Measurements from ENCODE around the gene GDF7. TPM values are rescaled to one million over a fixed set of nuclear protein-coding genes. Genes with fewer than 3 reads are reported as not detected.

Gene GDF7
- total RNA-seq, 1 donor from 2014 or later, result 11.6 TPM

DNA sequence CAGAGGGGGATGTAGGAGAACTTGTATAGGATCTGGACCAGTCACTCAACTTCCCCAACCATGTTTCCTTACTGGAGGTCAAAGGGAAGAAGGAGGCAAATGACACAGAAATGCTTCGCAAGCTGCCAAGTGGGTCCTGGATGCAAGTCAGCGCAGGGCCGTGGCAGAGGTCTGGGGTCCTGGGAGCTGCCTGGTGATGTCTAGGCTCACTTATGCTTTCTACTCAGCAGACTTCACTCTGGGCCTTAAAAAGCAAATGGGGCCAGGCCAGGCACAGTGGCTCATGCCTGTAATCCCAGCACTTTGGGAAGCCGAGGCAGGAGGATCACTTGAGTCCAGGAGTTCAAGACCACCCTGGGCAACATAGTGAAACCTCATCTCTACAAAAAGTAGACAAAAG lies 36.0 kb upstream of the GDF7 start:
- DNase-seq (ENCODE audit: low spot score in 2 of 2), result no peak
- no peaks in the 10 kb centered on the region for H3K9me3 ChIP-seq
- peaks cover 14 to 34% of the 10 kb centered on the region in 2 donors for H3K4me1 ChIP-seq
- no peak for TF ChIP-seq CTCF (IDR thresholded peaks at IDR 0.05)
- H3K27me3 ChIP-seq, result no peaks in the 10 kb centered on the region
- intact Hi-C loops (cut with DNase I), result loop anchor here (5.0 kb wide), 1 partner anchor 119 kb away; no protein-coding TSS in a partner anchor
- no peak overlapping the region for H3K4me3 ChIP-seq
- no peak overlapping the region for H3K27ac ChIP-seq
- H3K36me3 ChIP-seq, result peaks cover 3 to 22% of the 10 kb centered on the region in 2 donors

GRCh38 chr2:20631617-20632307 lies 35.2 kb upstream of the GDF7 start:
- DNase-seq (ENCODE audit: low spot score in 2 of 2), result no peak
- TF ChIP-seq CTCF (IDR thresholded peaks at IDR 0.05), result no peak
- H3K4me1 ChIP-seq, result peaks cover 17 to 37% of the 10 kb centered on the region in 2 donors
- peaks cover 3 to 18% of the 10 kb centered on the region in 2 donors for H3K36me3 ChIP-seq
- H3K4me3 ChIP-seq, result no peak overlapping the region
- H3K27ac ChIP-seq, result no peak overlapping the region
- intact Hi-C loops (cut with DNase I), result loop anchor here (5.0 kb wide), 1 partner anchor 119 kb away; no protein-coding TSS in a partner anchor
- H3K9me3 ChIP-seq, result no peaks in the 10 kb centered on the region
- H3K27me3 ChIP-seq, result no peaks in the 10 kb centered on the region

GRCh38 chr2:20632446-20632990 lies 34.4 kb upstream of the GDF7 start:
- Histone ChIP-seq H3K9me3 (no peaks in the 10 kb centered on the region), H3K36me3 (peaks cover 3 to 18% of the 10 kb centered on the region in 2 donors), H3K4me1 (peaks cover 19 to 34% of the 10 kb centered on the region in 2 donors), H3K4me3 (no peak overlapping the region), H3K27ac (peak overlapping the region in 1 of 2 donors; percentile 99), H3K27me3 (no peaks in the 10 kb centered on the region)
- intact Hi-C loops (cut with DNase I), result loop anchor here (5.0 kb wide), 1 partner anchor 120 kb away; no protein-coding TSS in a partner anchor
- no peak for DNase-seq (ENCODE audit: low spot score in 2 of 2)
- no peak for TF ChIP-seq CTCF (IDR thresholded peaks at IDR 0.05)

GRCh38 chr2:20633001-20633400 lies 33.9 kb upstream of the GDF7 start:
- H3K27ac ChIP-seq, result peak overlapping the region; percentile 68 to 99
- TF ChIP-seq CTCF (IDR thresholded peaks at IDR 0.05), result no peak
- peaks cover 24 to 37% of the 10 kb centered on the region in 2 donors for H3K4me1 ChIP-seq
- peaks cover 7 to 18% of the 10 kb centered on the region in 2 donors for H3K36me3 ChIP-seq
- H3K4me3 ChIP-seq, result no peak overlapping the region
- H3K27me3 ChIP-seq, result no peaks in the 10 kb centered on the region
- no peak for DNase-seq (ENCODE audit: low spot score in 2 of 2)
- intact Hi-C loops (cut with DNase I), result loop anchor here (5.0 kb wide), 1 partner anchor 121 kb away; no protein-coding TSS in a partner anchor
- H3K9me3 ChIP-seq, result no peaks in the 10 kb centered on the region

DNA sequence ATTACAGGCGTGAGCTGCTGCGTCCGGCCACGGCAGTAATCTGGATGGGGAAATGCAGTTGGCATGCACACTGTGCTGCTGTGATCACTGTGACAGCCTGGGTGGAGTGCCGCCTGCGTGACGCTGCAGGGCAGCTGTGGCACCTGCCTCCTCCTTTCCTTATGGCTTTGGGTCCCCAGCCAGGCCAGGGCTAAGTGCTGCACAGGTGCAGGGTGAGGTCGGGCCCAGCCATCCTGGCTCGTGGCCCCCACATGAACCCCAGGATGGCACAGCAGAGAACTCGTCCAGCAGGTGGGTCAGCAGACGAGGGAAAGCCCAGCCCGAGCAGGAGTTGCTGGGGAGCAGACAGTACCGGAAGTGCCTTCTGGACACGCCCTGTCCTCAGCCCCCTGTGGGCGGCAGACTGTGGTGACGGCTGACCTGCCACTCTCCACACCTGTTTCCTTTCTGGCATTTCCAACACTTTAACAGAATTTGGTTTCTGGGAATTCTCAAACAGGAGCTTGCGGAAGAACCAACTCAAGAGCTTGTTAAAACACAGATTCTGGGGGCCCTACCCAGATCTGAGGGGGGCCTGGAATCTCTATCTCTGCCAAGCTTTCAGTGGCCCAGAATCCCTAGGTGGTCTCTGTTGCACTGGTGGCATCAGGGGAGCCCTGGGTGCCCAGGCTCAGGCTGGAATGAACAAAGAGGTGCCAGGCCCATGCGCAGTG lies 33.0 kb upstream of the GDF7 start:
- Histone ChIP-seq H3K9me3 (no peaks in the 10 kb centered on the region), H3K36me3 (peaks cover 8 to 17% of the 10 kb centered on the region in 2 donors), H3K4me1 (peaks cover 28 to 46% of the 10 kb centered on the region in 2 donors), H3K27ac (peak overlapping the region; percentile 68 to 99), H3K4me3 (no peak overlapping the region), H3K27me3 (no peaks in the 10 kb centered on the region)
- TF ChIP-seq CTCF (IDR thresholded peaks at IDR 0.05), result no peak
- intact Hi-C loops (cut with DNase I), result loop anchor here (1.0 to 5.0 kb wide), 4 partner anchors 16 to 255 kb away; no protein-coding TSS in a partner anchor
- DNase-seq (ENCODE audit: low spot score in 2 of 2), result peak in 1 of 2 donors; percentile 85
